GM12878 (cell line): ENCODE measurements around the gene PSMA8. TPM values are rescaled to one million over a fixed set of nuclear protein-coding genes. Genes with fewer than 3 reads are reported as not detected.

Experiments used
- ATF7 ChIP-seq: fragments of 450-650 bp; IDR thresholded peaks from 2 replicates; pipeline ENCODE4 v1.6.1; 2016; ENCODE audit warnings: low read depth, mild to moderate bottlenecking
- BACH1 ChIP-seq: fragments of 450-650 bp; IDR thresholded peaks from 2 replicates; pipeline ENCODE4 v1.6.1; 2017; ENCODE audit warnings: mild to moderate bottlenecking, borderline replicate concordance
- BMI1 ChIP-seq: fragments of 450-650 bp; IDR thresholded peaks from 2 replicates; pipeline ENCODE4 v1.6.1; 2016; ENCODE audit warnings: mild to moderate bottlenecking, moderate library complexity, borderline replicate concordance
- CBFB ChIP-seq: IDR thresholded peaks from 2 replicates; pipeline ENCODE4 v1.6.1; 2016; ENCODE audit warnings: antibody characterized with exemption, low read depth
- CHD1 ChIP-seq: IDR thresholded peaks from 2 replicates; pipeline ENCODE4 v1.6.1; 2012; ENCODE audit warnings: low read depth, low read length, improper control_type of control experiment
- EED ChIP-seq: sonication (generic); IDR thresholded peaks from 2 replicates; pipeline ENCODE4 v1.6.1; 2016; ENCODE audit warnings: antibody characterized with exemption, low read depth
- GABPA ChIP-seq: IDR thresholded peaks from 2 replicates; pipeline ENCODE4 v1.6.1; 2014; ENCODE audit warnings: antibody characterized with exemption, low read depth, mild to moderate bottlenecking, inconsistent platforms
- IKZF2 ChIP-seq, 2 experiments: fragments of 450-650 bp; IDR thresholded peaks; 2 replicates each; pipeline ENCODE4 v1.6.1; 2017; ENCODE audit warnings: mild to moderate bottlenecking in 2 of 2, moderate library complexity in 2 of 2
- JUND ChIP-seq: IDR thresholded peaks from 2 replicates; pipeline ENCODE4 v1.6.1; 2012; ENCODE audit warnings: low read depth, mild to moderate bottlenecking, low read length, improper control_type of control experiment, moderate library complexity
- MXI1 ChIP-seq: fragments of 150-350 bp; IDR thresholded peaks from 2 replicates; pipeline ENCODE4 v1.6.1; 2011; ENCODE audit warnings: low read depth, mild to moderate bottlenecking, inconsistent platforms, low read length, improper control_type of control experiment
- MYB ChIP-seq: fragments of 150-350 bp; IDR thresholded peaks from 2 replicates; pipeline ENCODE4 v1.6.1; 2014; ENCODE audit warnings: mild to moderate bottlenecking, low read depth, low read length, borderline replicate concordance
- NR2F1 ChIP-seq: fragments of 450-650 bp; conservative IDR thresholded peaks from 2 replicates; pipeline ENCODE4 v1.6.1; 2017; ENCODE audit warnings: mild to moderate bottlenecking
- PAX5 ChIP-seq: IDR thresholded peaks from 2 replicates; pipeline ENCODE4 v1.6.1; 2011; ENCODE audit warnings: low read depth, low read length, borderline replicate concordance
- RFX5 ChIP-seq: IDR thresholded peaks from 2 replicates; pipeline ENCODE4 v1.6.1; 2011; ENCODE audit warnings: low read depth, low read length, improper control_type of control experiment
- SMAD5 ChIP-seq: IDR thresholded peaks from 2 replicates; pipeline ENCODE4 v1.6.1; 2016; ENCODE audit warnings: antibody characterized with exemption, low read depth
- SMARCA5 ChIP-seq: fragments of 450-650 bp; IDR thresholded peaks from 2 replicates; pipeline ENCODE4 v1.6.1; 2017; ENCODE audit warnings: mild to moderate bottlenecking
- SREBF1 ChIP-seq: IDR thresholded peaks from 2 replicates; pipeline ENCODE4 v1.6.1; 2012; ENCODE audit warnings: mild to moderate bottlenecking, low read length
- SREBF2 ChIP-seq: IDR thresholded peaks from 2 replicates; pipeline ENCODE4 v1.6.1; 2012; ENCODE audit warnings: mild to moderate bottlenecking, low read length
- SUZ12 ChIP-seq: fragments of 200-600 bp; sonication (generic); IDR thresholded peaks from one replicate; pipeline ENCODE4 v1.6.1; 2018; ENCODE audit warnings: antibody characterized with exemption, mild to moderate bottlenecking; ENCODE audit not compliant: unreplicated experiment
- TAF1 ChIP-seq: IDR thresholded peaks from 2 replicates; pipeline ENCODE4 v1.6.1; 2011; ENCODE audit warnings: mild to moderate bottlenecking, low read depth, low read length, borderline replicate concordance
- TCF12 ChIP-seq: IDR thresholded peaks from 2 replicates; pipeline ENCODE4 v1.6.1; 2011; ENCODE audit warnings: low read depth, mild to moderate bottlenecking, low read length
- ZNF384 ChIP-seq: IDR thresholded peaks from 2 replicates; pipeline ENCODE4 v1.6.1; 2012; ENCODE audit warnings: low read depth, mild to moderate bottlenecking, low read length, improper control_type of control experiment, borderline replicate concordance
- polyA plus RNA-seq, 11 experiments: library from polyadenylated mRNA; depleted of rRNA in 4 of 11; unstranded in 6 of 11; stranded (reverse) in 5 of 11; fragments of >200 nt; fragmentation: Nextera tagmentation in 4 of 11; fragmentation: Illumina TruSeq in 1 of 11; extraction: Ambion mirVana in 4 of 11; extraction: Trizol in 1 of 11; gene quantifications; 1 replicate in 1 of 11; 2 replicates in 10 of 11; pipeline versions ENCODE4 v1.2.1 to v1.2.3, GENCODE V29; 2011 to 2016; ENCODE audit warnings: inconsistent platforms in 2 of 11, missing spikeins in 2 of 11, low read depth in 1 of 11
- total RNA-seq, 4 experiments: library from RNA; depleted of rRNA in 3 of 4; stranded (reverse); fragments of >200 nt in 3 of 4; fragmentation: Illumina TruSeq in 1 of 4; extraction: Trizol in 1 of 4; gene quantifications; 2 replicates each; pipeline versions ENCODE4 v1.2.1 to v1.2.3, GENCODE V29; 2013 to 2021
- TF ChIP-seq, protein P1 (sequence below): fragments of 450-650 bp; IDR thresholded peaks from 2 replicates; pipeline ENCODE4 v1.6.1; 2016; ENCODE audit warnings: mild to moderate bottlenecking
- TF ChIP-seq, protein P2 (sequence below): fragments of 450-650 bp; IDR thresholded peaks from 2 replicates; pipeline ENCODE4 v1.6.1; 2018; ENCODE audit warnings: borderline replicate concordance, mild to moderate bottlenecking; ENCODE audit not compliant: partially characterized antibody
- TF ChIP-seq, protein P3 (sequence below): fragments of 450-650 bp; IDR thresholded peaks from 2 replicates; pipeline ENCODE4 v1.6.1; 2016; ENCODE audit warnings: mild to moderate bottlenecking
- TF ChIP-seq, protein P4 (sequence below): IDR thresholded peaks from 2 replicates; pipeline ENCODE4 v1.6.1; 2012; ENCODE audit warnings: low read depth, low read length, improper control_type of control experiment

The PSMA8 gene
- total and polyA plus RNA-seq, 10 of the 15 experiments (the other 5 are each of a cell fraction or from before 2014, with no cell fraction given), result 0.07 to 0.15 (median 0.09) TPM; not detected in 6

DNA sequence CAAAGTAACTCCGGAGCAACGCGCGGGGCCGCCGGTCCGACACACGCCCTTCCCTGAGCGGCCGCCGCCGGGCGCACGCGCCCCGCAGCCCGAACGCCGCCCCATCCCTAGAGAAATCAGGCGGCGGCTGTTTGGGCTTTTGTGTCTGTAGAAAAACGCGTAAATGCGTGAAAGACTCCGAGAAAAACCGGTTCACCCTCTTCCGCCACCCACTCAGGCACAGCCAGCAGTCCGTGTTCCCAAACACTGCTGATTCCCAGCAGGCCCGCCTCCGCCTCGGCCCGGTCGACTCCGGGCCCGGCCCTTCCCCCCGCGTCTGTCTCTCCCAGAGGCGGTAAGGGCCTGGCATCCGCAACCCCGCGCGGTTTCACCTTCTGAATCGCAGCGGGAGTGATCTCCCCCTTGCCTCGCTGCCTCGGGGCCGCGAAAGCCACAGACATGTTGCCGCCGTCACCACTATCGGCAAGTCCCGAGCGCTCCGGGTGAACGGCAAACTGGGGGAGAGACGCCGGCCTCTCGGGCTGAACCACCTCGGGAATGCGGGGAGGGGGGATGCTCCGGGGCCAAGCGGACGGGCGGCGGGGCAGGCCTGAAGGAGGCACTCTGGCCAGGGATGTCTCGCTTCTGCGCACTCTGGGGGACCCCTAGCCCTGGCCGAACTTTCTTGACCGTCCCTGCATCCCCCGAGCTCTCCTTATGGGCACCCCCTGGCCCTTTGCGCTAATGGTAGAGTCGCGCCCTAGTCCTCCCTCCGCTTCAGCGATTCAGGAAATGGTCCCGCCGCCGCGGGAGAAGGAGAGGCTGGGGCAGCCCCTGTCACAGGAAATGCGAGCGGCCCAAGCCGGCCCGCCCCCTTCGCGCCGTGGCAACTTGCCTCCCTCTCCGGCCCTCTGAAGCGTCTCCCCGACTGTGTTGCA is 43.3 kb upstream of the PSMA8 start, which contains the start of gene SS18 (continued):
- TF ChIP-seq MXI1, result peak; percentile 5
- 0 out of 2 replicates have a peak, but pooled peaks have one; percentile 37 for TF ChIP-seq SMARCA5
- TF ChIP-seq CBFB, result peak; percentile 93
- no peak for TF ChIP-seq SMAD5
- peak; percentile 98 for TF ChIP-seq CHD1
- peak; percentile 98 for TF ChIP-seq JUND
- peak; percentile 84 to 87 for TF ChIP-seq IKZF2 (IDR thresholded peaks at IDR 0.05)
- TF ChIP-seq, protein P1, sequence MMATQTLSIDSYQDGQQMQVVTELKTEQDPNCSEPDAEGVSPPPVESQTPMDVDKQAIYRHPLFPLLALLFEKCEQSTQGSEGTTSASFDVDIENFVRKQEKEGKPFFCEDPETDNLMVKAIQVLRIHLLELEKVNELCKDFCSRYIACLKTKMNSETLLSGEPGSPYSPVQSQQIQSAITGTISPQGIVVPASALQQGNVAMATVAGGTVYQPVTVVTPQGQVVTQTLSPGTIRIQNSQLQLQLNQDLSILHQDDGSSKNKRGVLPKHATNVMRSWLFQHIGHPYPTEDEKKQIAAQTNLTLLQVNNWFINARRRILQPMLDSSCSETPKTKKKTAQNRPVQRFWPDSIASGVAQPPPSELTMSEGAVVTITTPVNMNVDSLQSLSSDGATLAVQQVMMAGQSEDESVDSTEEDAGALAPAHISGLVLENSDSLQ, result peak; percentile 75
- TF ChIP-seq TAF1, result peak; percentile 92
- TF ChIP-seq MYB, result no peak
- TF ChIP-seq BACH1, result peak; percentile 69
- TF ChIP-seq SUZ12, result no peak
- 0 out of 2 replicates have a peak, but pooled peaks have one; percentile 39 for TF ChIP-seq BMI1
- TF ChIP-seq ZNF384, result no peak
- TF ChIP-seq RFX5, result no peak
- TF ChIP-seq GABPA, result peak; percentile 67; the same call in 1 of the 2 replicates
- peak; percentile 47; the same call in 1 of the 2 replicates for TF ChIP-seq PAX5
- TF ChIP-seq, protein P2, sequence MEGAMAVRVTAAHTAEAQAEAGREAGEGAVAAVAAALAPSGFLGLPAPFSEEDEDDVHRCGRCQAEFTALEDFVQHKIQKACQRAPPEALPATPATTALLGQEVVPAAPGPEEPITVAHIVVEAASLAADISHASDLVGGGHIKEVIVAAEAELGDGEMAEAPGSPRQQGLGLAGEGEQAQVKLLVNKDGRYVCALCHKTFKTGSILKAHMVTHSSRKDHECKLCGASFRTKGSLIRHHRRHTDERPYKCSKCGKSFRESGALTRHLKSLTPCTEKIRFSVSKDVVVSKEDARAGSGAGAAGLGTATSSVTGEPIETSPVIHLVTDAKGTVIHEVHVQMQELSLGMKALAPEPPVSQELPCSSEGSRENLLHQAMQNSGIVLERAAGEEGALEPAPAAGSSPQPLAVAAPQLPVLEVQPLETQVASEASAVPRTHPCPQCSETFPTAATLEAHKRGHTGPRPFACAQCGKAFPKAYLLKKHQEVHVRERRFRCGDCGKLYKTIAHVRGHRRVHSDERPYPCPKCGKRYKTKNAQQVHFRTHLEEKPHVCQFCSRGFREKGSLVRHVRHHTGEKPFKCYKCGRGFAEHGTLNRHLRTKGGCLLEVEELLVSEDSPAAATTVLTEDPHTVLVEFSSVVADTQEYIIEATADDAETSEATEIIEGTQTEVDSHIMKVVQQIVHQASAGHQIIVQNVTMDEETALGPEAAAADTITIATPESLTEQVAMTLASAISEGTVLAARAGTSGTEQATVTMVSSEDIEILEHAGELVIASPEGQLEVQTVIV, result peak; percentile 90
- peak; percentile 100 for TF ChIP-seq ATF7
- peak; percentile 95 for TF ChIP-seq SREBF1
- TF ChIP-seq, protein P3, sequence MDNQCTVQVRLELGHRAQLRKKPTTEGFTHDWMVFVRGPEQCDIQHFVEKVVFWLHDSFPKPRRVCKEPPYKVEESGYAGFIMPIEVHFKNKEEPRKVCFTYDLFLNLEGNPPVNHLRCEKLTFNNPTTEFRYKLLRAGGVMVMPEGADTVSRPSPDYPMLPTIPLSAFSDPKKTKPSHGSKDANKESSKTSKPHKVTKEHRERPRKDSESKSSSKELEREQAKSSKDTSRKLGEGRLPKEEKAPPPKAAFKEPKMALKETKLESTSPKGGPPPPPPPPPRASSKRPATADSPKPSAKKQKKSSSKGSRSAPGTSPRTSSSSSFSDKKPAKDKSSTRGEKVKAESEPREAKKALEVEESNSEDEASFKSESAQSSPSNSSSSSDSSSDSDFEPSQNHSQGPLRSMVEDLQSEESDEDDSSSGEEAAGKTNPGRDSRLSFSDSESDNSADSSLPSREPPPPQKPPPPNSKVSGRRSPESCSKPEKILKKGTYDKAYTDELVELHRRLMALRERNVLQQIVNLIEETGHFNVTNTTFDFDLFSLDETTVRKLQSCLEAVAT, result peak; percentile 88
- TF ChIP-seq SREBF2, result no peak
- TF ChIP-seq TCF12, result 0 out of 2 replicates have a peak, but pooled peaks have one; percentile 30
- peak; percentile 70; the same call in 1 of the 2 replicates for TF ChIP-seq EED
- TF ChIP-seq NR2F1, result peak; percentile 32
- TF ChIP-seq, protein P4, sequence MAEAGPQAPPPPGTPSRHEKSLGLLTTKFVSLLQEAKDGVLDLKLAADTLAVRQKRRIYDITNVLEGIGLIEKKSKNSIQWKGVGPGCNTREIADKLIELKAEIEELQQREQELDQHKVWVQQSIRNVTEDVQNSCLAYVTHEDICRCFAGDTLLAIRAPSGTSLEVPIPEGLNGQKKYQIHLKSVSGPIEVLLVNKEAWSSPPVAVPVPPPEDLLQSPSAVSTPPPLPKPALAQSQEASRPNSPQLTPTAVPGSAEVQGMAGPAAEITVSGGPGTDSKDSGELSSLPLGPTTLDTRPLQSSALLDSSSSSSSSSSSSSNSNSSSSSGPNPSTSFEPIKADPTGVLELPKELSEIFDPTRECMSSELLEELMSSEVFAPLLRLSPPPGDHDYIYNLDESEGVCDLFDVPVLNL, result peak; percentile 82
